WI38 (cell line): Measurements from ENCODE around the gene P2RX5.

Experiments
- H3K4me3 ChIP-seq: 2 replicates; pipeline ENCODE4 v1.5.1; 2011; ENCODE audit warnings: low read depth, mild to moderate bottlenecking, control low read depth, low read length
- TF ChIP-seq, protein P1 (sequence below): IDR thresholded peaks from 2 replicates; pipeline ENCODE4 v1.5.1; 2012; ENCODE audit warnings: low read depth, mild to moderate bottlenecking, control low read depth, low read length

The P2RX5 gene

DNA sequence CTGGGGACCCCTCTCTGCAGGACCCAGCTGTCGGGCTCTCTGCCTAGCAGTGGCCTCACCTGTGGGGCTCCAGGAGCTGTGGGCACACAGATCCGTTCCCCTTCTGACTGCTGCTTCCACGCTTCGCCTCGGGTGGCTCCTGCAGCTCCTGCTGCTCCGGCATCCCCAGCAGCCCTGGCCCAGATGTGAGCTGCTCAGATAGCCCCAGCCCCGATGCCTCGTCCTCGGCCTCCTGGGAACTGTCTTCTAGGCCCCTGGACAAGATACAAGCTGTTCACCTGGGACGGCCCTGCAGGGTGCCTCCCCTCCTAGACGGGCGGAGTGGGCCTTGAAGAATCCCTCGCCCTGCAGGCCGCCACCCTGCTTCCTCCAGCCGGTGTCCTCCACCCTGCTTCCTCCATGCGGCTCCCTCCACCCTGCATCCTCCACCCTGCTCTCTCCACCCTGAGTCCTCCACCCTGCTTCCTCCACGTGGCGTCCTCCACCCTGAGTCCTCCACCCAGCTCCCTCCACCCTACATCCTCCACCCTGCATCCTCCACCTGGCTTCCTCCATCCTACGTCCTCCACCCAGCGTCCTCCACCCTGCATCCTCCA, 16.3 kb downstream of the P2RX5 start:
- no peak overlapping the region for H3K4me3 ChIP-seq
- TF ChIP-seq, protein P1, sequence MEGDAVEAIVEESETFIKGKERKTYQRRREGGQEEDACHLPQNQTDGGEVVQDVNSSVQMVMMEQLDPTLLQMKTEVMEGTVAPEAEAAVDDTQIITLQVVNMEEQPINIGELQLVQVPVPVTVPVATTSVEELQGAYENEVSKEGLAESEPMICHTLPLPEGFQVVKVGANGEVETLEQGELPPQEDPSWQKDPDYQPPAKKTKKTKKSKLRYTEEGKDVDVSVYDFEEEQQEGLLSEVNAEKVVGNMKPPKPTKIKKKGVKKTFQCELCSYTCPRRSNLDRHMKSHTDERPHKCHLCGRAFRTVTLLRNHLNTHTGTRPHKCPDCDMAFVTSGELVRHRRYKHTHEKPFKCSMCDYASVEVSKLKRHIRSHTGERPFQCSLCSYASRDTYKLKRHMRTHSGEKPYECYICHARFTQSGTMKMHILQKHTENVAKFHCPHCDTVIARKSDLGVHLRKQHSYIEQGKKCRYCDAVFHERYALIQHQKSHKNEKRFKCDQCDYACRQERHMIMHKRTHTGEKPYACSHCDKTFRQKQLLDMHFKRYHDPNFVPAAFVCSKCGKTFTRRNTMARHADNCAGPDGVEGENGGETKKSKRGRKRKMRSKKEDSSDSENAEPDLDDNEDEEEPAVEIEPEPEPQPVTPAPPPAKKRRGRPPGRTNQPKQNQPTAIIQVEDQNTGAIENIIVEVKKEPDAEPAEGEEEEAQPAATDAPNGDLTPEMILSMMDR = no peak

DNA sequence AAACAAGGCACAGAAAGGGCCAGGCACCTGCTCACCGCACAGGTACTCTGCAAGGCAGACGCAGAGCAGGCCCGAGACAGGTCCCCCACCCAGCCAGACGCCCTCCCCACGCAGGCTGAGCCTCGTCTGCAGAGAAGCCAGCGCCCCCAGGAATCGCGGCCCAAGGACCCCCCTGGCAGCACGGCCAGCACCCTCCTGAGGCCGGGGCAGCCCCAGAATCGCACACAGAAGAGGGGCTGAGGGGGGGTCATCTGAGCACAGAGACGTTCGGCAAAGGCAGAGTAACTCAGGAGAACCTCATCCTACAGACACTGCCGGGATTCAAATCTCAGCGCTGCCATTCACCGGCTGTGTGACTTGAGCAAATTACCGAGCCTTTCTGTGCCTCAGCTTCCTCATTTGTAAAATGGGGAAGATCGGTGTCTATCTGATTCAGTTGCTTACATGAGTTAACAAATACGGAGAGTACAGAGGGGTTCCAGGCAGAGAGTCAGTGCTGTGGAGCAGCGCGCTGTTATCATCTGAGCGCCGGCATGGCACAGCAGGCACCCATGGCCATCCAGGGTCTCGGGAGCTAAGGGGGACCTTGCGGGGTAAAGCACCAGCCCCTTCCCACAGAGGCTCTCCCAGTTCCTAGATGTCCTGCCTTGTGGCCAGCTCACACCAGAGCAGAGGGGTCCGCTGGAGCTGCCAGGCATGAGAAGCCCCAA, 17.0 kb downstream of the P2RX5 start:
- no peak overlapping the region for H3K4me3 ChIP-seq
- TF ChIP-seq, protein P1 = no peak

DNA sequence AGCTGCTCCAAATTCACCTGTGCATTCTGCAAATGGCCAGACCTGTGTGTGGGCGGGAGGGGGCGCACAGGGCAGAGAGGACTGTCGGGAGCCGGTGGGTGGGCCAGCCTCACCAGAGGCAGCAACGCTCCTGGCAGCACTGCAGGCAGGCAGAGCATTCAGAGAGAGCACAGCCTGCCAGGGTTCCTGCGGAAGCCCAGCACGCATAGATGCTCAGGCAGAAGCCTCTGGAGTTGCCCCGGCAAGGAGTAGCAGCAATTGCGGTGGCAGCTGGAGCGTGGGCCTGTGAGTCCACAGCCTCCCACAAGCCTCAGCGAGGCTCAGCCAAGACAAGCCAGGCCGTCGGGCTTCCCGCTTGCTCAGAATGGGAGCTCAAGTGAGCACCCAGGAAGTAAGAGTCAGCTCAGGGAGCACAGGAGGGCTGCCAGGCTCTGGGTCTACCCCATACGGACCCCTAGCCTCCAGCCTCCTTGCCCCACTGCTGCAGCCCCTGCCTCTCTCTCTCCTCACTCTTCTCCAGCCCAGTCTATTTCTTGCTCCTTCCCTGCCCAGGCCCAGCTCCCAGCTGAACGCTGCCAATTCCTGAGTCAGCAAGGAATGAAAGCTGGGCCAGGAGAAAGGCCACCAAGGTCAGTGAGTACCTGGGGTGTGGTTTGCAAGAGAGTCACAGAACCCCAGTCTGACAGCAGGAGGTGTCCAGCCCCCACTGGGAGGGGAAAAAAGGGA, 17.7 kb downstream of the P2RX5 start:
- TF ChIP-seq, protein P1 = no peak
- no peak overlapping the region for H3K4me3 ChIP-seq

DNA sequence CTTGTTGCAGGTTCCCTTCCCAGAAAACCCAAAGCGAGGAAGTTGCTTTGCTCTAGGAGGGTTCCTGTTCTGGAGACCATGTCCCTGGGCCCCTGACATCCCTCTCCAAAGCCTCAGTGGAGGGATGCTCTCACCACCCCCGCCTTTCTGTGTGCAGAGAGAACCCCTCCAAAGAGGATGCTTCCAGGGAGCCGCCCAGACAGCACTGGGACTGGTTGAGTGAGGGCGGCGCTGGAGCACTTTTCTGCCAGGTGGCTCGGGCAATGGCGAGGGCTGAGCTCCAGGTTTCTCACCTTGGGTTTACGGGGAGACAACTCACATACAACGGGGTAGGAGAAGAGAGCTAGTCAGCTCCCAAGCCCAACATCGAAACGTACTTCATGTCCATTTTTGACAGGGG, 20.1 kb downstream of the P2RX5 start:
- TF ChIP-seq, protein P1 = no peak
- H3K4me3 ChIP-seq = no peak overlapping the region

DNA sequence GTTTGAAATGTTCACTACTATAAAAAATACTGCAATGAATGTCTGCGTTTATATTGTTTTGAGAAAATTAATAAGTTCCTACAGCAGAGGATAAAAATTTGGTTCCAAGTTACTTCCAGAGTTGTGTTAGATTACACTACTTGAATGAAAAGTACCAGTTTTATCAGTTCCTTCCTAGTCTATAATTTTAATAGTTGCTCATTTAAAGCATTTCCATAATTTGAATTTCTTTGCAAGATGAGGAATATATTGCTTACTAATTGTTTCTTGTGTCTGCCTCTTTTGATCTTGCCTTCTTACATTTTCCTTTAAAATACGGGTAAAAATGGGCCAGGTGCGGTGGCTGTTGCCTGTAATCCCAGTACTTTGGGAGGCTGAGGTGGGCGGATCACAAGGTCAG, 23.4 kb downstream of the P2RX5 start:
- TF ChIP-seq, protein P1 = no peak
- no peak overlapping the region for H3K4me3 ChIP-seq

DNA sequence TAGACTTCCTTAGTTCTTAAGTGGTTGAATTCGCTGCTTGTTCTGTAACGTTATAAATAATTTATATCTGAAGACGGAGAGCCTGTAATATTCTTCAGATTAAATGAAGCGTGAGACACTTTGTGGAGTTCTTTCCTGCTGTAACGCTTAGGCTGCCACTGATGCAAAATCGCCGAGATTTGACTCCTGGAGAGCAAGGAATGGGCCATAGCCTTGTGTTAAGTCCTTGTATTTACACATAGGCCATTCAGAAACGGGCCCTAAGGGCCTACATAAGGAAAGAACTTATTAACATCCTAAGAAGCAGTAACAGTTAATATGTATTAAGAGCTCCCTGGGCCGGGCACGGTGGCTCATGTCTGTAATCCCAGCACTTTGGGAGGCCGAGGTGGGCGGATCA, 26.4 kb downstream of the P2RX5 start:
- TF ChIP-seq, protein P1 = no peak
- peak overlapping the region; percentile 83 for H3K4me3 ChIP-seq

DNA sequence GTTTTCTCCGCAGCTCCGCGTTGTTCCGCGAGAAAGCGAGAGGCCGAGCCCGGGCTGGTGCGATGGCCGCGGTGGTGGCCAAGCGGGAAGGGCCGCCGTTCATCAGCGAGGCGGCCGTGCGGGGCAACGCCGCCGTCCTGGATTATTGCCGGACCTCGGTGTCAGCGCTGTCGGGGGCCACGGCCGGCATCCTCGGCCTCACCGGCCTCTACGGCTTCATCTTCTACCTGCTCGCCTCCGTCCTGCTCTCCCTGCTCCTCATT, 26.9 kb downstream of the P2RX5 start:
- TF ChIP-seq, protein P1 = no peak
- H3K4me3 ChIP-seq = peak overlapping the region; percentile 83
